Brain microvascular endothelial cell (primary cell): Measurements from ENCODE around the gene ALDH1A1.

Source experiments
- DNase-seq: peaks from one replicate; pipeline ENCODE4 v3.0.0-alpha.2; 2020
- H3K27ac ChIP-seq: fragments of 250-450 bp; sonication (Bioruptor Pico); 2 replicates; pipeline ENCODE4 v1.5.1; 2020; ENCODE audit warnings: mild to moderate bottlenecking, moderate library complexity
- H3K27me3 ChIP-seq: fragments of 250-450 bp; sonication (Bioruptor Pico); replicated peaks from 2 replicates; pipeline ENCODE4 v1.5.1; 2020; ENCODE audit warnings: mild to moderate bottlenecking
- H3K36me3 ChIP-seq: fragments of 250-450 bp; sonication (Bioruptor Pico); replicated peaks from 2 replicates; pipeline ENCODE4 v1.5.1; 2020; ENCODE audit warnings: mild to moderate bottlenecking
- H3K4me3 ChIP-seq: 2 replicates; pipeline ENCODE4 v1.5.1; 2011; ENCODE audit warnings: low read depth, mild to moderate bottlenecking, control low read depth, low read length, moderate library complexity
- CTCF ChIP-seq: IDR thresholded peaks from 2 replicates; pipeline ENCODE4 v1.5.1; 2011; ENCODE audit warnings: low read depth, mild to moderate bottlenecking, moderate library complexity, low read length, control low read depth, inconsistent platforms; ENCODE audit errors: missing control alignments
- in situ Hi-C: cut with HindIII; loops from 2 replicates; pipeline ENCODE4 v1.10.0; 2017; ENCODE audit warnings: low sequenced_read_pairs, low pct_ligation_motif_present

ALDH1A1 gene

GRCh38 chr9:72985746-72986145 lies 32.9 kb upstream of the ALDH1A1 start:
- Histone ChIP-seq H3K27me3 (no peaks in the 10 kb centered on the region), H3K4me3 (no peak overlapping the region), H3K27ac (no peak overlapping the region), H3K36me3 (no peaks in the 10 kb centered on the region)
- no peak for DNase-seq
- no peak for TF ChIP-seq CTCF
- in situ Hi-C loops, result no loop called here

GRCh38 chr9:72984991-72985390 lies 32.1 kb upstream of the ALDH1A1 start:
- in situ Hi-C loops, result no loop called here
- Histone ChIP-seq H3K27me3 (no peaks in the 10 kb centered on the region), H3K36me3 (no peaks in the 10 kb centered on the region), H3K4me3 (no peak overlapping the region), H3K27ac (no peak overlapping the region)
- DNase-seq, result no peak
- TF ChIP-seq CTCF, result no peak

GRCh38 chr9:72984226-72984947 lies 31.5 kb upstream of the ALDH1A1 start:
- H3K27me3 ChIP-seq, result no peaks in the 10 kb centered on the region
- DNase-seq, result no peak
- in situ Hi-C loops, result no loop called here
- no peak for TF ChIP-seq CTCF
- H3K36me3 ChIP-seq, result no peaks in the 10 kb centered on the region
- H3K27ac ChIP-seq, result no peak overlapping the region
- no peak overlapping the region for H3K4me3 ChIP-seq

- TF ChIP-seq CTCF, result no peak
- H3K27ac ChIP-seq, result no peak overlapping the region
- no peak for DNase-seq
- in situ Hi-C loops, result no loop called here
- no peaks in the 10 kb centered on the region for H3K27me3 ChIP-seq
- H3K4me3 ChIP-seq, result no peak overlapping the region
- no peaks in the 10 kb centered on the region for H3K36me3 ChIP-seq
These were observed 30.8 kb upstream of the ALDH1A1 start for GRCh38 chr9:72983512-72984225.

GRCh38 chr9:72983056-72983455 lies 30.2 kb upstream of the ALDH1A1 start:
- no peak overlapping the region for H3K27ac ChIP-seq
- in situ Hi-C loops, result no loop called here
- no peak for TF ChIP-seq CTCF
- no peak for DNase-seq
- no peaks in the 10 kb centered on the region for H3K36me3 ChIP-seq
- no peak overlapping the region for H3K4me3 ChIP-seq
- H3K27me3 ChIP-seq, result no peaks in the 10 kb centered on the region
